ENCODE measurements around the gene TTC24.

DNA sequence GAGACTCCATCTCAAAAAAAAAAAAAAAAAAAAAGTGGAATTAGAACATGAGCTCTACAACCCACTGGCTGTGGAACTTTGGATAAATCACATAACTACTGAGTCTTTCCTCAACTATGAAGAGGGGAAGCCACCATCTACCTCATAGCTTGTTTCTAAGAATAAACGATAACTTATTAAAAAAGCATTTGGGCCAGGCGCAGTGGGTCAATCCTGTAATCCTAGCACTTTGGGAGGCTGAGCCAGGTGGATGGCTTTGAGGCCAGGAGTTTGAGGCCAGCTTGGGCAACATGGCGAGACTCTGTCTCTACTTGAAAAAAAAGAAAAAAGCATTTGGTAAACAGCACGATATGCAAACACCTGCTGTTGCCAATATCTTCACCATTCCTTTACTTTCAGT lies 47.1 kb upstream of the TTC24 start:
- TF ChIP-seq SIN3A (IDR thresholded peaks at IDR 0.05; ENCODE audit: low read depth, low read length) (no peak), BCL3 (IDR thresholded peaks at IDR 0.05; ENCODE audit: borderline replicate concordance, insufficient read depth, low read depth, low read length, poor library complexity, severe bottlenecking) (no peak), HCFC1 (IDR thresholded peaks at IDR 0.05; ENCODE audit: low read length) (no peak), CTCF (IDR thresholded peaks at IDR 0.05 in 2 of 3, conservative IDR thresholded peaks at IDR 0.05 in 1 of 3; ENCODE audit: control insufficient read depth in 2 of 3, extremely low read depth in 1 of 3, insufficient read depth in 1 of 3, low read depth in 3 of 3, low read length in 3 of 3) (no peak), GABPA (IDR thresholded peaks at IDR 0.05; ENCODE audit: low read depth) (no peak), ESRRA (IDR thresholded peaks at IDR 0.05; ENCODE audit: low read length) (no peak), NFYB (IDR thresholded peaks at IDR 0.05; ENCODE audit: insufficient read depth, low read depth, low read length) (no peak), YY1 (IDR thresholded peaks at IDR 0.05; ENCODE audit: low read depth, low read length) (no peak), POLR2A (IDR thresholded peaks at IDR 0.05; ENCODE audit: low read depth, low read length) (no peak), ZBTB33 (IDR thresholded peaks at IDR 0.05) (no peak), EP300 (IDR thresholded peaks at IDR 0.05; ENCODE audit: borderline replicate concordance in 1 of 2, control insufficient read depth in 1 of 2, low read depth in 2 of 2, low read length in 2 of 2) (no peak)
- TF ChIP-seq, protein P1, sequence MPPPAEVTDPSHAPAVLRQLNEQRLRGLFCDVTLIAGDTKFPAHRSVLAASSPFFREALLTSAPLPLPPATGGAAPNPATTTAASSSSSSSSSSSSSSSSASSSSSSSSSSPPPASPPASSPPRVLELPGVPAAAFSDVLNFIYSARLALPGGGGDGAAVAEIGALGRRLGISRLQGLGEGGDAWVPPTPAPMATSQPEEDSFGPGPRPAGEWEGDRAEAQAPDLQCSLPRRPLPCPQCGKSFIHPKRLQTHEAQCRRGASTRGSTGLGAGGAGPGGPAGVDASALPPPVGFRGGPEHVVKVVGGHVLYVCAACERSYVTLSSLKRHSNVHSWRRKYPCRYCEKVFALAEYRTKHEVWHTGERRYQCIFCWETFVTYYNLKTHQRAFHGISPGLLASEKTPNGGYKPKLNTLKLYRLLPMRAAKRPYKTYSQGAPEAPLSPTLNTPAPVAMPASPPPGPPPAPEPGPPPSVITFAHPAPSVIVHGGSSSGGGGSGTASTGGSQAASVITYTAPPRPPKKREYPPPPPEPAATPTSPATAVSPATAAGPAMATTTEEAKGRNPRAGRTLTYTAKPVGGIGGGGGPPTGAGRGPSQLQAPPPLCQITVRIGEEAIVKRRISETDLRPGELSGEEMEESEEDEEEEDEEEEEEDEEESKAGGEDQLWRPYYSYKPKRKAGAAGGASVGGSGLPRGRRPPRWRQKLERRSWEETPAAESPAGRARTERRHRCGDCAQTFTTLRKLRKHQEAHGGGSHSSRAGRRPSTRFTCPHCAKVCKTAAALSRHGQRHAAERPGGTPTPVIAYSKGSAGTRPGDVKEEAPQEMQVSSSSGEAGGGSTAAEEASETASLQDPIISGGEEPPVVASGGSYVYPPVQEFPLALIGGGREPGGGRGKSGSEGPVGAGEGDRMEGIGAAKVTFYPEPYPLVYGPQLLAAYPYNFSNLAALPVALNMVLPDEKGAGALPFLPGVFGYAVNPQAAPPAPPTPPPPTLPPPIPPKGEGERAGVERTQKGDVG (CRISPR knock-in tag; IDR thresholded peaks at IDR 0.05) = no peak
- TF ChIP-seq, protein P2, sequence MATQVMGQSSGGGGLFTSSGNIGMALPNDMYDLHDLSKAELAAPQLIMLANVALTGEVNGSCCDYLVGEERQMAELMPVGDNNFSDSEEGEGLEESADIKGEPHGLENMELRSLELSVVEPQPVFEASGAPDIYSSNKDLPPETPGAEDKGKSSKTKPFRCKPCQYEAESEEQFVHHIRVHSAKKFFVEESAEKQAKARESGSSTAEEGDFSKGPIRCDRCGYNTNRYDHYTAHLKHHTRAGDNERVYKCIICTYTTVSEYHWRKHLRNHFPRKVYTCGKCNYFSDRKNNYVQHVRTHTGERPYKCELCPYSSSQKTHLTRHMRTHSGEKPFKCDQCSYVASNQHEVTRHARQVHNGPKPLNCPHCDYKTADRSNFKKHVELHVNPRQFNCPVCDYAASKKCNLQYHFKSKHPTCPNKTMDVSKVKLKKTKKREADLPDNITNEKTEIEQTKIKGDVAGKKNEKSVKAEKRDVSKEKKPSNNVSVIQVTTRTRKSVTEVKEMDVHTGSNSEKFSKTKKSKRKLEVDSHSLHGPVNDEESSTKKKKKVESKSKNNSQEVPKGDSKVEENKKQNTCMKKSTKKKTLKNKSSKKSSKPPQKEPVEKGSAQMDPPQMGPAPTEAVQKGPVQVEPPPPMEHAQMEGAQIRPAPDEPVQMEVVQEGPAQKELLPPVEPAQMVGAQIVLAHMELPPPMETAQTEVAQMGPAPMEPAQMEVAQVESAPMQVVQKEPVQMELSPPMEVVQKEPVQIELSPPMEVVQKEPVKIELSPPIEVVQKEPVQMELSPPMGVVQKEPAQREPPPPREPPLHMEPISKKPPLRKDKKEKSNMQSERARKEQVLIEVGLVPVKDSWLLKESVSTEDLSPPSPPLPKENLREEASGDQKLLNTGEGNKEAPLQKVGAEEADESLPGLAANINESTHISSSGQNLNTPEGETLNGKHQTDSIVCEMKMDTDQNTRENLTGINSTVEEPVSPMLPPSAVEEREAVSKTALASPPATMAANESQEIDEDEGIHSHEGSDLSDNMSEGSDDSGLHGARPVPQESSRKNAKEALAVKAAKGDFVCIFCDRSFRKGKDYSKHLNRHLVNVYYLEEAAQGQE (IDR thresholded peaks at IDR 0.05; ENCODE audit: low read depth, low read length) = no peak

All from GM12878 (cell line).